ENCODE measurements around the gene PRKD2.
"Not testable (repeated sequence)": the region's sequence is repeated elsewhere in the genome, so short reads cannot be mapped to it uniquely, and the experiment has no call there.

The PRKD2 gene

DNA sequence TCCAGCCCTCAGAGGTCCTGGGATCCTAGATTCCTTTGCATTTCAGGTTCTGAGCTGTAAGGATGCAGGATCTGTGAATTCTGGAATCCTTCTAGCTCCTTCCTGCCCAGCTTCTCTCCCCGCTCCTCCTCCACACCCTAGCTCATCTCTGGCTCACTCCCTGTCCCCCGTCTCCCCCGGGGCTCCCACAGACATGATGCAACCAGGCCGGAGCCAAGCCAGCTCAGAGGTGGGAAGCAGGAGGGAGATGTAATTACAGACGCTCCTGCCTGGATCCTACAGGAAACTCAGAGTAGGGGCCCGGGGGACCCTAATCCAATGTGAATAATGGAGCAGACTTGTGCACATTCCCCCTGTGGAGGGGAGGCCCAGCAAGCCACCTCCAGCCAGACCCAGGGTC is 85.4 kb downstream of the PRKD2 start:
- peak; percentile 31 for DNase-seq (ENCODE audit: low read depth)

DNA sequence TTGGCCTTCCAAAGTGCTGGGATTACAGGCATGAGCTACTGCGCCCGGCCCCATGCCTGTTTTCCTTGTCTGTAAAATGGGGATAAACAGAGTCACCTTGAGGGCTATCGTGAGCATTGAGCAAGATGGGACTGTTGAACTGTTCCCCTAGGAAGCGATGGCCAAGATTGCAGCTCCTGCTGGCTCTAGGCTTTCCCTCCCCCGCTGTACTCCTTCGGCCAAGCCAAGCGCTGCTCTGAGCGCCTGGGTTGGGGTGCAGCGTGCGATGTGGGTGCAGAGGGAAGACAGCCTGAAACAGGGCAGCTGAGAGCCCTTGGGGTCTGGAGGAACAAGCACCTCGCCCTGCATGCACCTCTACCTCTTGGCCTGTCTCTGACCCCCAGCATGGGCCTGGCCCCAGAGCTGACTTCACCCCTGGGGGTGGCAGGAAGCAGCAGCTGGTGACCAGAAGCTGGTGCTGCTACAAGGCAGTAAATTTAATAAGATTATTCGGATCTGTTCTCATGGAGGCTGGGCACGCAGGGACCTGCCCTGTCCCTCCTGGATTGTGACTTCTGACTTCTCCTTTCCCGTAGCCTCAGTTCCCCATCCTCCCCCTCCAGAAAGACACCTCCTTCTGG is 86.2 kb downstream of the PRKD2 start:
- DNase-seq (ENCODE audit: low read depth) = no peak

- no peak for DNase-seq (ENCODE audit: low read depth)
Measured at GRCh38 chr19:46629546-46630025, 87.3 kb downstream of the PRKD2 start.

DNA sequence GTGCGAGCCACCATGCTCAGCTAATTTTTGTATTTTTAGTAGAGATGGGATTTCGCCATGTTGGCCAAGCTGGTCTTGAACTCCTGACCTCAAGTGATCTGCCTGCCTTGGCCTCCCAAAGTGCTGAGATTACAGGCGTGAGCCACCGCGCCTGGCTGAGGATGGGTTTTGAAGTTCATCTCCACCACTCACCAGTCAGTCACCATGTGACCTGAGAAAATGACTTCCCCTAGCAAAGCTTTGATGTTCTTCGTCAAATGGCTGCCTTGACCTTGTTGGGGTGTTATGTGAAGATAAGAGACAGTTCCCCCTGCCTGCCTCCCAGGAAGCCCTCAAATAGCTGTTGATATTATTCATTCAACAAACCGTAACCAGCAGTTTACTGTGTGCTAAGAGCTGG is 87.9 kb downstream of the PRKD2 start:
- DNase-seq (ENCODE audit: low read depth) = not testable (repeated sequence)

DNA sequence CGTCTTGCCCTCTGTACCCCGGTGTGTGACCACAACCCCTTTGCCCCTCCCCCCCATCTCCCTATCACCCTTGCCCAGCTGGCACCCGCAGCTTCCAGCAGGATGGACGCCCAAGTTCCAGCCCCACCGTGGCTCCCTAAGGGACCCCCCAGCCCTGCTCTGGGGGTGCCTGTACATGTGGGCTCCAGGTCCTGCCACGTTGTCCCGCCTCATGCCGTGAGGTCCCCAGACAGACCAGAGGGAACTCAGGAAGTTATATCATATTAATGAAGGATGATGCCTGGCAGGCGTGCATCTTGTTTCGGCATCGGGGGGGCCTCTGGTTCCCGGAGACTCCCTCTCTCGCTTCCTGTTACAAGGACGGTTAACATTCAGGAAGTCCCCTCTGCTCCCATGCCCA is 90.5 kb downstream of the PRKD2 start:
- DNase-seq (ENCODE audit: low read depth) = no peak

GRCh38 chr19:46625731-46626130 is 91.2 kb downstream of the PRKD2 start:
- no peak for DNase-seq (ENCODE audit: low read depth)

DNA sequence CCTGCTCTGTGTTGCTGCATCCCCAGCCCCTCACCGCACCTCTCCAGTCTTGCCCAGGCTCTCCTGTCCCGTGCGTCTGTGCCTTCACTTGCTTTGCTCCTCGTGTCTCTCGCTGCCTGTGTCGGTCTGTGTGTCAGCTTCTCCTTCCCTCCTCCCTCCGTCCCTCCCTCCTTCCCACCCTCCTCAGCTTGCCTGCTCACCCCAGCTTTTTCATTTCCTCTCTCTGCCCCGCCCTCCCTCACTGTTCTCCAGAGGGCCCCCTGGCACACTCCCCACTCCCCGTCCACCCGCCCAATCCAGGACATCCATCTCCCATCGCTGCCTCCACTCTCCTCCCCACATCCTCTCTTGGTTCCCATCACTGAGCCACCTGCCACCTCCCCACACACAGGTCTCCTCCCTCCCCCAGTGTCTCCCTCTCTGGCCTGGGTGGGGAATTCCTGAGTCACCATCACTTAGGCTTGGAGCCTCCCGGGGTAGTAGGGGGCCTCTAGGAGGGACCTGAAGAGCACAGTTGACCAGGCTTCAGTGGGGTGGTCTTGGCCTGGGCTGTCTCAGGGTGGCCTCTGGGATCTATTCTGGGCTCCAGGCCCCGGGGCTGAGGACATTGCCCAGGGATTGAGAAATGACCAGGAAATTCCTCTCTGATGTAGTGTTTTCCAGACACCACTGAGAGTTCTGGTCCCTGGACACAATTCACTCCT is 91.8 kb downstream of the PRKD2 start, which contains the start of gene PTGIR:
Gene PTGIR (minus strand): TSS at position 132 of the 704 bp plus-strand sequence. CDS start 864 bp downstream, outside the sequence.
- DNase-seq (ENCODE audit: low read depth) = peak; percentile 78

All from GM04503 (cell line).